Epidermal melanocyte (primary cell): ENCODE measurements around the gene EPAS1.

Source experiments
- DNase-seq: peaks from one replicate; pipeline ENCODE4 v3.0.0; 2011; ENCODE audit warnings: low spot score; ENCODE audit not compliant: insufficient read length

The EPAS1 gene

GRCh38 chr2:46319711-46320110 is 22.5 kb downstream of the EPAS1 start:
- no peak for DNase-seq

DNA sequence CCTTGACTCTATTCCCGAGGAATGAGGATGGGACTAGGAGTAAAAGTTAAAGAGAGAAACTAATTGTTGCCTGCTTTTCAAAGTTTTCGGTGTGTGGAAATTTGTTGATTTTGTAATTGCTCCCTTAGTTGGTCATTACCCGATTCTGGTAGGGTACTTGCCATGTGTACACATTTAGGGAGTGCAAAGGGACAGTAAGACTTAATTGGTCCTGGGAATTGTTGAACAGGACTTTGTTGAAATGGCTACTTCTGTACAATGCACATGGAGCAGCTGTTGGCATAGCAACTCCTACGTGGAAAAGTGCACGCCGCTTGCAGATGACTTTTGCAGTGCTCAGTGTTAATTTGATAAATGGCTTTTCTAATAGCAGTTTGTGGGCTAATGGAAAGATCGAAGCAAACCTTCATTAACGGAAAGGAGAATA is 22.9 kb downstream of the EPAS1 start:
- DNase-seq: no peak

DNA sequence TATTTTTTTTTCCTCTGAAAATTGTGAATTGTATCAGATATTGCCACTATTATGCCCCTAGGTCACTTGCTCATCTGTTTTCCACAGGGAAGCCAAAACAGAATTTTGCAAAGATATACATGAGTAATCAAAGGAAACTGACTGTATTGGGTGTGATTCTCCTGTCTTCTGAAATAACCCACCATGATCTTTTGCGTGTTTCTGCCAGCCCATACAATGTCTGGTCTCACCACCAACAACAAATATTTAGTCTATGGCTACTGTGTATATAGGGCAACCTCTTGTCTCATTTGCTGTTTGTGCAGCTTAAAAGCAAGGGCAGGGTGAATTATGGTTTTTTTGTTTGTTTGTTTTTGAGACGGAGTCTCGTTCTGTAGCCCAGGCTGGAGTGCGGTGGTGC is 26.5 kb downstream of the EPAS1 start:
- DNase-seq: no peak

DNA sequence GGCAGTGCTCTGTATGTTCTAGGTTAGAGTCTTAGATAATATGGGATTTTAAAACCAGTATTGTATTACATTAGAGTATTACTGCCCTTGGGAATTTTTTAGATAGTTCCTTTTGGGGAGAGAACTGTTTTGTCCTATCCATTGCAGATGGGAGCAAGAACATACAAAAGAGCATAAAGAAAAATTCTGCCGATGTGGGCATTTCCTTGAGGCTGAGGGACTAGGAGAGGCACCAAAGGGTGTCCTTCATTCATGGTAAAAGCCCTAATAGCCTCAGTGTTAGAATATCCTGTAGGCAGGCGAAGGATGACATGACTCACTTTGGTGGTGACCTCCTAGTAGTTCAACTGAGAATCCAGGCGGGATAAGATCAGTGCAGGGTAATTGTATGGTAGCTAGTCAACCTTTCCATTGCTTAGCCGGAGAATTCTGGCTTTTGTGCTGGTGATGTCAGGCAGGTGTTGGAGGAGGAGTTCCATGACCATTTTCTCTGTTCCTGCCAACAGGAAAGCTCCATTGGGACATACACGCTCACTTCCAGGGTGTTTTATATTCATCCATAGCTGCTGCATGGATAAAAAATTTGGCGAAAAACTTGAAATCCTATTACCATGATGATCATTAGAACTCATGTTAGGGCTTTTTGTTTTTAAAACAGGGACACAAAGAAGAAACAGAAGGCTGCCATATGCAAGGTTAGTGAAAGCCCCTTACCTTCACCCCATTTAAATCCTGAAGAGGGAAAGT is 28.1 kb downstream of the EPAS1 start:
- no peak for DNase-seq

GRCh38 chr2:46326231-46326980 is 29.2 kb downstream of the EPAS1 start:
- DNase-seq: no peak

GRCh38 chr2:46327627-46328026 is 30.4 kb downstream of the EPAS1 start:
- no peak for DNase-seq

- no peak for DNase-seq
Measured at GRCh38 chr2:46328291-46328690, 31.1 kb downstream of the EPAS1 start.

- no peak for DNase-seq
Measured at GRCh38 chr2:46328829-46329228, 31.6 kb downstream of the EPAS1 start.

GRCh38 chr2:46329340-46329739 is 32.1 kb downstream of the EPAS1 start:
- DNase-seq: no peak

- DNase-seq: no peak
Measured at GRCh38 chr2:46329803-46330775, 32.9 kb downstream of the EPAS1 start.

GRCh38 chr2:46331109-46331766 is 34.0 kb downstream of the EPAS1 start:
- DNase-seq: peak; percentile 53

GRCh38 chr2:46332686-46333281 is 35.6 kb downstream of the EPAS1 start:
- DNase-seq: no peak

DNA sequence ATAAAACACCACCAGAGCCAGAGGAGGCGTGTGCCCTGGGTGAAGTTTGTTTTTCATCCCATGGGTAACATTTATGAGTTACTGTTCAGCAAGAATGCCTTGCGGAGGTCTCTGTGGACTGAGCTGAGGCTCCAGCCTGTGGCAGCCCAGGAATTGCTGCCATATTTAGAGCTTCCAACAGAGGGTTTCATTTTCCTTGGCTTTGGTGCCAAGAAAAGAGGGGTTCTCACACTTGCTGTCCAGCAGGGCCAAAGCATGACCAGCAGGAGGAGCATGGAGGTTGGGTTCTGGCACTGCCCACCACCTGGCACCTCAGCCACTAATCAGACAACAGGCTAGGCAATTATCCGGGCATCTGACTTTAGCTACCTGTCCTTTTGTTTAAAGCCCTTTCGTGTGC is 36.7 kb downstream of the EPAS1 start:
- no peak for DNase-seq

DNA sequence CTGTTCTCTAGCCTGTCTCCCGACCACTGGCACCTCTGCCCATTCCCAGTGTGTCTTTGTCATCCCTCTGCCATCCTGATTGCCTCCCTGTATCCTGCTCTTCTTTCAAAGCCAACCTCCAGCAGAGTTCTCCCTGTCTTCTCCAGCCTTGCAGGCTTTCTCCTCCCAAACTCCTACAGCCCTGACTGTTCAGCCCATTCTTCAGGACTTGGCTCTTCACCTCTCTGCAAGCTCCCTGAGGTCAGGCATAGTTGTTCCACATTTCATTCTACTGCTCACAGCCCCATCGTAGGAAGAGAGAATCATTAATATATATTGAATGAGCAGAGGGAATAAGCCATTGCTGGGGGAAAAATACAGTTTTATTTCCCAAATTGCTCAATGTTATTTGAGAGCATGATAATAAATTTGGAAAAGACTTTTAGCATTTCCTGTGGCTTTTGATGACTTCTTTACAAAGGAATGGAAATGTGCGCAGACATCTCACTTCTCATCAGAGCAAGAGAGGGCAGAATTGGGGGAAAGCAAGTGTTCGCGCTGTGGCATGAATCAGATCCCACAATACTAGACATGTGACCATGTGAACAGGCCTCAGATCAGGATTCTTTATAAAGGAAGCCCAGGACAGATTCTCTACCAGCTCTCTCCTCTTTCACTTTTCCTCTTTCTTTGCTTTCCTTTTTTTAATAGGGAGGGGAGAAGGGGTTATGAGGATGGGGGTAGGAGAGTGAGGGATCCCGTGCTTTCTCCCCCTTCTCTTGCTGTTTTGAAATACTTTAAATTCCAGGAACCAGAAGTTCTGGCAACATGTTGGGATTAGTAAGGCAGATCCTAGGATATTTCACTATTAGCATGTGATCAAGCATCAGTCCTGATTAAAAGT is 37.4 kb downstream of the EPAS1 start:
- DNase-seq: peak; percentile 64

- peak; percentile 53 for DNase-seq
Measured at GRCh38 chr2:46335391-46336282, 38.4 kb downstream of the EPAS1 start.

- DNase-seq: no peak
Measured at GRCh38 chr2:46336283-46336959, 39.2 kb downstream of the EPAS1 start.

DNA sequence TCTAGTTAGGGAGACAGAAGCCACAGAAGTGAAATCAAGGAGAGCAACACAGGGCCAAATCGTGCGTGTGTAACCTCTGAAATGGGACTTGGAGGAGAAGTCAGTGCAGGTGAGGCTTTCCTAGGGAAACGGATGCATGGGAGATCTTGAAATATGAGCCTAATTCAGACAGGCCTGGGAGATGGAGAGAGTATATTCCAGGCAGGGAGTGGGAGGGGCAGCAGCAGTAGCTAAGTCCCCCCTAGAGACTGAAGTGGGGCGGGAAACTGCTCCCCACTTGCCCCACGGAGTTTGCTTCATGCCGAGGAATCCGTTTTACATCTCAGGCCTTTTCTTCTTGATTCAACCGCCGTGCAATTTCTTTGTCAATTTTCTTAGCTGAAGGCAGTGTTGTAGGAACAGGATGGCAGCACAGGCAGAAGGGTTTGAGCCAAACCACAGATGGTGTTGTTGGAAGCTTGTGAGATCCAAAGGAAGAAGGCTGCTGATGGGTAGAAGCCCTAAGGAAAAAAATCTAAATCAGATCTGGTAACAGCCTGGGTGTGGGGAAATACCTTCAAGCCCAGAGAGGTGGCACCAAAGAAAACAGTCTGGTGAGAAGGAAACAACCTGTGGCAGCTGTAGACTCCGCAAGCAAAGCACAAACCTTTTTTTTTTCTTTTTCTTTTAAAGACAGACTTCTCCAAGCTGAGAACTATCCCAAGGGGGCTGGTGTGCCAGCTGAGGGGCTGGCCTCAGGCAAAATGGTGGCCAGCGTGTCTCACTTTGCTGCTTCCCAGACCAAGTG is 40.2 kb downstream of the EPAS1 start:
- DNase-seq: no peak
